Activated CD4-positive, alpha-beta T cell treated with anti-CD3 and anti-CD28 coated beads for 24 hours (primary cell): Measurements from ENCODE around the gene RPS4Y1.
"Not testable (repeated sequence)": the region's sequence is repeated elsewhere in the genome, so short reads cannot be mapped to it uniquely, and the experiment has no call there.

Experiments
- DNase-seq, 2 donors: peaks; one replicate each; pipeline ENCODE4 v3.0.0-alpha.2; 2020; ENCODE audit warnings: low read depth in 2 of 2

RPS4Y1 gene

DNA sequence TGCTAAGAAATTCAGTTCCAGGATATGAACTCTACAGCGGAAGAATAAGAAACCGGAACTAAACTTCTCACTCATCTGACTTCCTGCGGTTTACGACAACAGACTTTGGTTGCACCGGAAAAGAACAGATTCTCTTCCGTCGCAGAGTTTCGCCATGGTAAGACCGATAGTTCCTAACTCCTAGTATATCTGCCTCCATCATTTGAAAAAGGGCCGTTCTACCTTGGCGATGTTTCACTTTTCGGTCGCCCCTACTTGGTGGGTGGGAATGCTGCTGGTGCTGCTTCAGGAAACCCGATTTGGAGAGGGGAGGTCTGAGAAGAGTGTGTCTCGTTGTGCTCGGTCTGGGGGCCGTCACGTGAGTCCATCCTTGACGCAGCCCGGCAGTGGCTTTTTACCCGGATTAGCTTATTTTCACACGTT is at the start of gene RPS4Y1:
TSS of gene RPS4Y1 (plus strand) at position 132 of the 423 bp plus-strand sequence. CDS start at position 155, 23 bp downstream.
- no peak for DNase-seq

DNA sequence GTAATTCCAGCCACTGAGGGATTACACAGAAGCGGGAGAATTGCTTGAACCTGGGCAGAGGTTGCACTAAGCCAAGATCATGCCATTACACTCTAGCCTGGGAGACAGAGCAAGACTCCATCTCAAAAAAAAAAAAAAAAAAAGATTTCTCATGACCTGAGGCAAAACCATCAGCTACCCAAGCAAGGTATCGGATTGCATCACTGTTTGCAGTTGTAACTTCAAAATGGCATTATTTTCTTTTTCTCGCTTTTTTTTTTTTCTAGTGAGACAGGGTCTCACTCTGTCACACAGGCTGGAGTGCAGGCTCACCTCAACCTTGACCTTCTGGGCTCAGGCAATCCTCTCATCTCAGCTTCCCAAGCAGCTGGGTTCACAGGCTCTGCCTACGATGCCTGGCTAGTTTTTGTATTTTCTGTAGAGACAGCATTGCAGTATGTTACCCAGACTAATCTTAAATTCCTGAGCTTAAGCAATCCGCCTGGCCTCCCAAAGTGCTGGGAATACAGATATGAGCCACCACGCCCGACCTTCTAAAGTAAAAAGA is 44.4 kb upstream of the RPS4Y1 start:
- no peak for DNase-seq

DNA sequence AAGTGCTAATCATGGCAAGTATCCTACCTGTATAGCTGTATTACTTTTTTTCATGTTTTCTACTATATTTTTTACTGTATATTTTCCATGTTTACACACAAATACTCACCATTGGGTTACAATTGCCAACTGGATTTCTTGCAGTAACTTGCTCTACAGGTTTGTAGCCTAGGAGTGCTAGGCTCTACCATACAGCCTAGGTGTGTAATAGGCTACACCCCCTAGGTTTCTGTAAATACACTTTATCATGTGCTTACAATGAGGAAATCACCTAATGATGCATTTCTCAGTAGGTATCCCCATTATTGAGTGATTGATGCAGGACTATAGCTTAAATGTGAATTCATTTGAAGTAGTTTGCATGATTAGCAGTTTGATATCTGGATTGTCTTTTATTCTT is 43.4 kb upstream of the RPS4Y1 start:
- no peak for DNase-seq

DNA sequence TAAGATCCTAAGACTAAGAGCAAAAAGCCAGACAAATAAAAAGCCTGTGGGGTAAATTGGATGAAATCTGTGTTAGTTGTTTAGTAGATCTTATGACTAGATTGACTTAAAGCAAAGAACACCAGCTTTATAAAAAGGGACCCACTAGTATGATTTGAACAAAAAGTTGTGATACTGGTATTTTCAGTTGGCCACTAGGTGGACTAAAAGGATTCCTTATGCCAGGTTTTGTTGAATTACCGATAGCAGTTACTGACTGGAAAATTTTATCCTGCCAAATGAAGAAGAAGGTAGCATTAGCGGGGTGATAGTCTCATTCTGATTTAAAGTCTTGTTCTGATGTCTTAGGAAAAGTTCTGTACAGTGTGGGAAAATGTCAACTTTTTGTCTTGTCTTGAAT is 41.2 kb upstream of the RPS4Y1 start:
- DNase-seq: no peak

DNA sequence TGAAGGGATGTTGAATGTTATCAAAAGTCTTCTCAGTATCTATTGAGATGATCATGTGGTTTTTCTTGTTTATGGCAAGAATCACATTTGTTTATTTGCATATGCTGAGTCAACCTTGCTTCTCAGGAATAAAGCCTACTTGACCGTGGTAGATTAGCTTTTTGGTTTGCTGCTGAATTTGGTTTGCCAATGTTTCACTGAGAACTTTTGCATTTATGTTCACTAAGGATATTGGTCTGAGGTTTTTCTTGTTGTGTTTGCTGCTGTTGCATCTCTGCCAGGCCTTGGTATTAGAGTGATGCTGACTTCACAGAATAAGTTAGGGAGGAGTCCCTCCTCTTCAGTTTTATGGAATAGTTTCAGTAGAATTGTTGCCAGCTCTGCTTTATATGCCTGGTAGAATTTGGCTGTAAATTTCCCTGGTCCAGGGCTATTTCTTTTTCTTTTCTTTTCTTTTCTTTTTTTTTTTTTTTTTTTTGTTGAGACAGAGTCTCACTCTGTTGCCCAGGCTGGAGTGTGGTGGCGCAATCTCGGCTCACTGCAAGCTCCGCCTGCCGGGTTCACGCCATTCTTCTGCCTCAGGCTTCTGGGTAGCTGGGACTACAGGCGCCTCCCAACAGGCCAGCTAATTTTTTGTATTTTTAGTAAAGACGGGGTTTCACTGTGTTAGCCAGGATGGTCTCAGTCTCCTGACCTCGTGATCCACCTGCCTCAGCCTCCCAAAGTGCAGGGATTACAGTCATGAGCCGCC is 24.1 kb upstream of the RPS4Y1 start:
- not testable (repeated sequence) for DNase-seq

DNA sequence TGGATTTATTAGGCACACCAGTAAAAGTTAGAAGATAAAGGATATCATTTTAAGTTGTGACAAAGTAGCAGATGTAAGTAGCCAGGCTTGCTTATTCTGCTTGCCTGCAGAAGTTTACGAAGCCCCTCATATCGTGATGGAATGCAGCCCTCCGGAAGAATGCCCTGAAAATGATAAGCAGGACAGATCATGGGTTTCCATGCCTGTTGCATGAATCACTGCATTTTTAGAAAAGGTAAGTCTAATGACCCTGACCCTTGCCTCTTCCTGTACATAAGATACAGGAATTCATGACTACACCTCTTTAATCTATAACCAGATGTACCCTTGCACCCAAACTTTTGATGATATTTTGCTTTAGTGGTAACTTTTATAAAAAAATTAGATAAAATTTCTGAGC is 16.9 kb upstream of the RPS4Y1 start:
- DNase-seq: no peak

DNA sequence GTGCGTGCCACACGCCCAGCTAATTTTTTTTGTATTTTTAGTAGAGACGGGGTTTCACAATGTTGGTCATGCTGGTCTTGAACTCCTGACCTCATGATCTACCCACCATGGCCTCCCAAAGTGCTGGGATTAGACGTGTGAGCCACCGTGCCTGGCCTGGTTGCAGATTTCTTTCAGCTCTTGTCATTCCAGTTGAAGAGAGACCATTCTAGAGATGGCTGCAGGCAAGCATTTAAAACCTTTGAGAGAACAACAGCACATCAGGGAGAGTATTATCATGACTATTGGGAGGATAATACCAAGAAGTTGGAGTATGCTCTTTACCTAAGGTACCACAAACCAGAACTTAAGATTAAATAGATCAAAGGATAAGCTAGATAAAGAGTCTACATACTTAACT is 12.9 kb upstream of the RPS4Y1 start:
- no peak for DNase-seq

DNA sequence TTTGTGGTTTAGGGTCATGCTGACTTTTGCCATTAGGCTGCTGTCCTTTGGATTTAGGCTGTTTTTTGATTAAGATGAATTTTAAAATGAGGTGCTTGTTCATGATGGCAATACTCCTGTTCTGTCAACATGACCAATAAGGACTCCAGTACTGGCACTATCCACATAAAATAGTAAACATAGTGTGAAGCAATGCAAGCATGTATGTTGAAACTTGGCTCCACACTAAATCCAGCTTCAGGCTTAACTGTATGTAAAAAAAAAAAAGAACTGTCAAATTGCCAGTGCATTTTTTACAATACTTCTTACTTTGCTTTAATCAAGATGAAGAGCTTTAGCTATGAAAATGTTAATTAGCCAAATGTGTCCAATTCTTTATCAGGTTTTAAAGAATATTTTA is 6.2 kb upstream of the RPS4Y1 start:
- no peak for DNase-seq

DNA sequence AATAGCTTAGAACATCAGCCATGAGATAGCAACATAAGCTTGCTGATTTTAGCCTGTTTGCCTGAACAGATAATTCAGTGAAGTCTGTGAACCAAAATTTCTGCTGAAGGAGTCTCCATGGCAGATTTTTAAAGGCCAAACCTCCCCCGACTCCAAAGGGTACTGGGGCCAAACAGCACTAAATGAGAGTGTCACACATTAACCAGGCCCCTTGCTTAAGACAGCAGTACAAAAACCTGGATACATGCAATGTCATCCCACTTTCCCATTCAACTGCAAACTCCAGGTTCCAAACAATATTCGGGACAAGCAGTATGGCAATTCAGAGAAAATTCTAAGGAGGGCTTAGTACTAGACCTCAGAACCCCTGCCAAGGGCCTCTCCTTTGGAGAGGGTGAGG is 4.3 kb upstream of the RPS4Y1 start:
- DNase-seq: no peak

DNA sequence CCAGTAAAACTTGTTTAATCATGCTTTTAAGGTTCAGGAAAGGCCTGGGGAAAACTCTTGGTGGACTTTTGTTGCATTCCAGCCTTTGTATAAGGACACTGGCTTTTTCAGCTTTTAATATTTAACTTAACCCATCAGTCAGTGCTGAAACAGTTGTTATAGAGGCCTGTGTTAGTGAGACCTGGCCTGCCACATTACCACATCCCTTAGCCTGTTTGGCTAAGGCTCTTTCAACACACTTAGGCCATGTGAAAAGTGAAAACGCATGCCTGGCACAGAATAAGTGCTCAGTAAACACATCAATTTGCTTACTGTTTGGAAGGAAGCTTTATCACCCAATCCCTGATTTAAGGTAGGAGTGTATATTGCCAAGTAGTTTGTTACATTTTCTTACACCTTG is 3.5 kb upstream of the RPS4Y1 start:
- no peak for DNase-seq

DNA sequence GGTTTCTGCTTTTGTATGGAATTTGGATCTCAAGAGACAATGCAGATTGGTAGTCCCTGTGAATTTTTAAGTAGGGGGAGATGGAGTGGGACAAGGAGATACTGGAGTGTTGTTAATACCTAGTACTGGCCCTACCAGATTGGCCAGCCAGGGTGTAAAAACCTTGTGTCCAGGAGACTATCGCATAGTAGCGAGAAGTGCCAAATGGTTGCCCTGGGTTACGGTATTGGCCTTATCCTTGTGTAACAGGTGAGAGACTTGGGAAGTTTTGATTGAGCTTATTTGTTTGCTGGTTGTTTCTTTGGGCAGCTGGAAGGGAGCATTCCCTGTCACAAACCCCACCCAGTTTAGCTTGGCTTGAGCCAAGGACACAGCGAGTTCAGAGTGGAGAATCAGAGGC is 5.4 kb downstream of the RPS4Y1 start:
- DNase-seq: no peak

DNA sequence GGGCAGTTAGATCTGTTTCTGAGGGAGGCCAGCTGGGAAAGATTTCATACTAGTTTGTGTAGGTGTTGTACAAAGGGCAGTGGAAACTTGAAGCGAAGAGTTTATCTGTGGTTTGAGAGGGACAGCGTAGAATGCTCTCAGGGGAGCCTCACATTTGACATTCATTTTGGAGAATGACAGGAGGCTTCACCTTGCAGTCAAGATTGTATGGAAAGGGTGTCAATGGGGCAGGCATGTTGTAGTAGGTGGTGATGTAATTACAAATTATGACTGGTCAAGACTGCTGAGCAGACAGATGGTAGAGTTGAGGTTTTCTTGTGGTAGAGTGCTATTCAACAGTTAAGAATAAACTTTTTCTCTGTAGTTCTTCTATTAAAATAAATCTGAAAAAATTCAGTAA is 7.0 kb downstream of the RPS4Y1 start:
- DNase-seq: no peak

DNA sequence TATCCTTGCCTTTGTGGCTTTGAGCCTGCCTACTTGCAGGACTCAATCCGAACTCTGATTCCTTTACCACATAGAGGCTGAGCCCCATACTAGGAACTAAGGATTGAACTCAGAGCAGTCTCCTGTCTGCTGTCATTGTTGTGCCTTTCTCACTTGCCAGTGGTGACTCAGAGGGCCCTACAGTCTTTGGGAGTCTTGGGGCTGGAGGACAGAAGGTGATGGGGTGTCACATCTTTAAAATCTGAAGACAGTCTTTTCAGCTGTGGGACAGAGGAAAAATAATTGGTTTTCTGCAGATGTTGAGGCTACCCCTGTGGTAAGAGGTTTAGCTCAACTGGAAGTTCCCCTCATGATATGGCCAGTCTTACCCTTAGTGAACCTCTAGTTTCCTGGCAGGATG is 8.0 kb downstream of the RPS4Y1 start:
- DNase-seq: no peak

DNA sequence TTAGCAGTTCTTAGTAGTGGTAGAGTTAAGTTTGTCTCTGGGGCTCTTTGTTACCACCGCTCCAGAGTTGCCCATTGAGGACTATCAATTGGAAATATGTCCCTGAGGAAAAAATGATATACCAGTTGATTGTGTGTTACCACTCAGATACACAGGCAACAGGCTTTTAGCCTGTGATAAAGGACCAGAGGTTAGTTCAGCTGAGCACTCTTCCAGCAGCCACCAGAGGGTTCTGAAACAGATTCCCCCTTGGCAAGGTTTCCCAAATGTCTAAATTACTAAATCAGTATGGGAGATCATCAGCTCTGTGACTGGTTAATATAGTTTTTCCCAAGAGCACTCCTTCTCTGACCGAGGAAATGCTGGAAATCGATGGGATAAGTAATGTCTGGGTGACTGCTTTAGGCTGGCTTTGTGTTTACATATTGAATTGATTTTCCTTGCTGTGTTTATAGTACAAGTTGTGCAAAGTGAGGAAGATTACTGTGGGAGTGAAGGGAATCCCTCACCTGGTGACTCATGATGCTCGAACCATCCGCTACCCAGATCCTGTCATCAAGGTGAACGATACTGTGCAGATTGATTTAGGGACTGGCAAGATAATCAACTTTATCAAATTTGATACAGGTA is 12.9 kb downstream of the RPS4Y1 start:
- no peak for DNase-seq

DNA sequence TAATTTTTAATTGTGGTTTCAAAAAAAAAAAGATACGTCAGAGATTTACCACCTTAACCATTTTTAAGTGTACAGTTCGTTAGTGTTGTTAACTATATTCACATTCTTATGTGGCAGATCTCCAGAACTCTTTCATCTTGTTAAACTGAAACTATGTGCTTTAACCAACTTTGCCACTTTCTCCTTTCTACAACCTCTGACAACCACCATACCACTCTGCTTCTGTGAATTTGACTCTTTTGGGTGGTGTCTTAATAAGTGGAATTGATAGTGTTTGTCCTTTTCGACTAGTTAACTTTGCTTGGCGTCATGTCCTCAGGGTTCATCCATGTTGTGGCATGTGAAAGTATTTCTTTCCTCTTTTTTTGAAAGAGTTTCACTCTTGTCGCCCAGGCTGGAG is 15.7 kb downstream of the RPS4Y1 start:
- no peak for DNase-seq

DNA sequence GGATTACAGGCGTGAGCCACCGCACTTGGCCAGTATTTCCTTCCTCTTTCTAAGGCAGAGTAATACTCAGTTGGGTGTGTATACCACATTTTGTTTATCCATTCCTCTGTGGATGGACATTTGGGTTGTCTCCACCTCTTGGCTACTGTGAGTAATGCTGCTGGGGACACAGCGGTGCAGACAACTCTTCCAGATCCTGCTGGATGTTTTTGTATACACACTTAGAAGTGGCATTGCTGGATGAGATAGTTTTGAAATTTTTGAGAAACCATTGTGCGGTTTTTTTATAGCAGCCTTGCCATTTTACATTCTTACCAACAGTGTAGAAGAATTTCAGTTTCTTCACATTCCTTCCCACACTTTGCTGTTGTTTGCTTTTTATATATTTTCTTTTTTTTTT is 16.3 kb downstream of the RPS4Y1 start:
- no peak for DNase-seq

DNA sequence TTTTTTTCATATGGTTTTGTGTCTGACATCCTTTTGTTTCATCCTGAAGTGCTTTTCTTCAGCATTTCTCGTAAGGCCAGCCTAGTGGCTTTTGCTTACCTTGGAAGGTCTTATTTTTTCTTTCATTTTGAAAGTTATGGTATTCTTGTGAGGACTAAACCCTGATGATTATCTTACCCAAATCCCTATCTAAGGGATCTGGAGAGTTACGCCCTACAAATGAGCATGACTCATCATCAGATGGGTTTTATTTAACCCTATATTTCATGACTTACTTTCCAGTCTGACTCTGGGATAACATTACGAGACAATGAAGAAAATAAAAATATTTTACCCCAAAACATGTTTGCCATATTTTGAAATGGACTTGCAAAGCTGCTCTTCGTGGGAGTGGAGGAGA is 18.4 kb downstream of the RPS4Y1 start:
- no peak for DNase-seq

DNA sequence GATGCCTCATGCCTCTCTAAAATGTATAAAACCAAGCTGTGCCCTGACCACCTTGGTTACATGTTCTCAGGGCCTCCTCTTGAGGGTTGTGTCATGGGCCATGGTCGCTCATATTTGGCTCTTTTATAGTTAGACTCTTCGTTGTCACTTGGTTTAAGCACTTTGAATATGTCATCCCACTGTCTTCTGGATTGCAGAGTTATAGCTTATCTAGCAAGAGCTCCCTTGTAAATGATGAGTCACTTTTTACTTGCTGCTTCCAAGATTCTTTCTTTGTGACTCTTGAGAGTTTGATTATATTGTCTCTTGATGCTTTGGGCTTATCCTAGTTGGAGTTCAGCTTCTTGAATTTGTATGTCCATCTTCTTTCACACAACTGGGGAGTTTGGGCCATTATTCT is 19.1 kb downstream of the RPS4Y1 start:
- DNase-seq: no peak

DNA sequence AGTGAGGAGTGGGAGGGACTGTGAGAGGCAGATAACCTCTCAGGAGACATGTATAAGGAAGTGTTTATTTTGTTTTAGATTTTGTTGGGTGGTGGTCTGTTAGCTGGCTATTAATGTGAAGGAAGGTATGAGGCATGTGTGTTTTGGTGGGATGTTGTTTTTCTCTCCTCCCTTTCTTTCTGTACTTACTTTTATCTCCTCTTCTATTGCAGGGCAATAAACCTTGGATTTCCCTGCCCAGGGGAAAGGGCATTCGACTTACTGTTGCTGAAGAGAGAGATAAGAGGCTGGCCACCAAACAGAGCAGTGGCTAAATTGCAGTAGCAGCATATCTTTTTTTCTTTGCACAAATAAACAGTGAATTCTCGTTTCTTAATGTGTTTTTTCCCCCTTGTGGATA is 25.2 kb downstream of the RPS4Y1 start:
- no peak for DNase-seq

DNA sequence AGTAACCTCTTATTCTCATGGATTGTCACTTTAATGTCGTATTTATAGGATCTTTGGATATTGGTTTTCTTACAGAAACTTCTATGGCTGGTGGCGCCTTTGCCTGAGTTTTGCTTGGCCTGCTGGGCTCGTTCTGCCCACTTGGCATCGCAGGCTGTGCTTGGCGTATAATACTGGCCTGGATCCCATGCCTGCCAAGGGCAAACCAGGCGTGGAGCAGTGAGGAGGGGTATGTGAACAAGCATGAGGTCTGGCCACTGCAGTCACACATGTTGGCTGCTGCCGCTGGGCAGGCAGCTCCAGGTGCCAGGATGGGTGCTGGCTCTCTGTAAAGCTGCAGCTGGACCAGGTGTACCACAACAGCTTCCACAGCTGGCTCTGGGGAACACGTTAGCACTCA is 26.1 kb downstream of the RPS4Y1 start:
- no peak for DNase-seq

DNA sequence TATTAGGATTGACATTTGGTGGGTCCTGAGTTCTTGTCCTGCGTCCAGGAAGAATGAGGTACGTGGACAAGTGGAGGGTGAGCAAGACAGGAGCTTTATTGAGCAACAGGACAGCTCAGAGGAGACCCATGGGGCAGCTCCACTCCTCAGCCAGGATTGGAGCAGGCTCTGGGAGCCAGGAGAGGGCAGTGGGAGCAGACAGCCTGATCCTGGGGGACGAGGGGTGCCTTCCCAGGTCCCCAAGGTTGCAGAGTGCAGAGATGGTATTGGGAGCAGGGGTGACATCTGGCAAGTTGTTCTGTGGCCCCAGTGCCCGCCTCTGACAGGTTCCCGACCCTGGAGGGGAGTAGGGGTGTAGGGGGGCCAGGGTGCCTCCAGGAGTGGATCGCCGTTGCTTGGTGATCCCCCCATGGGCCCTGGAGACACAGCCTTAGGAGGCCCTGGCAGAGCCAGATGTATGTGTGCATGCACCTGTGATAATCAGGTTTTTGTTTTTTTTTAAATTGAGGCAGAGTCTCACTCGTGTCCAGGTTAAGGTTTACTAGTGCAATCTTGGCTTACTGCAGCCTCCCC is 26.7 kb downstream of the RPS4Y1 start:
- no peak for DNase-seq

DNA sequence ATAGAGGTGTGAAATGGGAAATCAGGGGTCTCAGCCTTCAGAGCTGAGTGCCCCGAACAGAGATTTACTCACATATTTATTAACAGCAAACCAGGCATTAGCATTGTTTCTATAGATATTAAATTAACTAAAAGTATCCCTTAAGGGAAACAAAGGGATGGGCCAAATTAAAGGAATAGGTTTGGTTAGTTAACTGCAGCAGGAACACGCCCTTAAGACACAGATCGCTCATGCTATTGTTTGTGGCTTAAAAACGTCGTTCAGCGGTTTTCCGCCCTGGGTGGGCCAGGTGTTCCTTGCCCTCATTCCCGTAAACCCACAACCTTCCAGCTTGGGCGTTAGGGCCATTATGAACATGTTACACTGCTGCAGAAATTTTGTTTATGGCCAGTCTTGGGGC is 30.8 kb downstream of the RPS4Y1 start:
- DNase-seq: not testable (repeated sequence)

DNA sequence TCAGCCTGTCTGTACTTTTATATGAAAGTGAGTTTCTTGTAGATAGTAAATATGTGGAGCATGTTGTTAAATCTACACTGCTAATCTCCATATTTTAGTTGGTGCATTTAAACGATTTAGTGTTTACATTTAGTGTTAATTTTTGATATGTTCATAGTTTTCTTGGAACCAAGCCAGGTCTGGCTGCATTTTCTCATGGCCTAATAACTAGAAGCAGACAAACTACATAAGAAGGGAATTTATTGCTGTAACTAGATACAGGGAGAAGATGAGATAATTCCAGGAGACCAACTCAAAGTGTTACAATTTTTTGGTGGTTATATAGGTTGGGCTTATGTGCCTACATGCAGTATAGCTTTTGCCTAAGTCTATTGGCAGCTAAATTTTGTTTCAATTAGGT is 32.8 kb downstream of the RPS4Y1 start:
- no peak for DNase-seq
